Keratinocyte (primary cell): ENCODE data around the gene TMEM127. TPM values are rescaled to one million over a fixed set of nuclear protein-coding genes. Genes with fewer than 3 reads are reported as not detected.

ENCODE experiments used
- DNase-seq: peaks from one replicate; pipeline ENCODE4 v3.0.0-alpha.2; 2011; ENCODE audit warnings: low read depth, missing footprints, low spot score
- FAIRE-seq: peaks from 2 replicates; lab custom pipeline; 2011; peaks lifted over from hg19 to GRCh38; lab: Jason Lieb, UNC
- H2AFZ ChIP-seq: 2 replicates; pipeline ENCODE4 v1.6.0; 2012; ENCODE audit warnings: low read length, control low read depth, inconsistent platforms; ENCODE audit not compliant: control insufficient read depth
- H3K27ac ChIP-seq: 2 replicates; pipeline ENCODE4 v1.5.1; 2011; ENCODE audit warnings: low read length; ENCODE audit not compliant: control insufficient read depth, insufficient read depth
- H3K27me3 ChIP-seq: 3 replicates; pipeline ENCODE4 v1.6.0; 2011; ENCODE audit warnings: low read length; ENCODE audit not compliant: control insufficient read depth, insufficient read depth; ENCODE audit errors: extremely low read depth
- H3K36me3 ChIP-seq, 2 experiments: 2 replicates in 1 of 2; 3 replicates in 1 of 2; pipeline ENCODE4 v1.5.1; 2011; ENCODE audit warnings: low read length in 2 of 2, mild to moderate bottlenecking in 1 of 2; ENCODE audit not compliant: control insufficient read depth in 2 of 2, insufficient read depth in 2 of 2; ENCODE audit errors: extremely low read depth in 1 of 2
- H3K4me1 ChIP-seq: 3 replicates; pipeline ENCODE4 v1.5.1; 2011; ENCODE audit warnings: low read length; ENCODE audit not compliant: control insufficient read depth, insufficient read depth; ENCODE audit errors: extremely low read depth
- H3K4me2 ChIP-seq: 3 replicates; pipeline ENCODE4 v1.6.0; 2011; ENCODE audit warnings: low read depth, low read length; ENCODE audit not compliant: control insufficient read depth, insufficient read depth; ENCODE audit errors: extremely low read depth
- H3K4me3 ChIP-seq, 3 experiments: fragments of 200-600 bp in 1 of 3; sonication (generic) in 1 of 3; 2 replicates in 2 of 3; 3 replicates in 1 of 3; pipeline ENCODE4 v1.5.1; 2011 to 2016; ENCODE audit warnings: low read length in 3 of 3, mild to moderate bottlenecking in 3 of 3, control low read depth in 2 of 3, inconsistent platforms in 1 of 3, low read depth in 1 of 3, mixed read lengths in 1 of 3, mixed run types in 1 of 3, moderate library complexity in 1 of 3; ENCODE audit not compliant: control insufficient read depth in 2 of 3, insufficient read depth in 2 of 3; ENCODE audit errors: extremely low read depth in 1 of 3
- H3K79me2 ChIP-seq: 2 replicates; pipeline ENCODE4 v1.6.0; 2012; ENCODE audit warnings: low read length; ENCODE audit not compliant: control insufficient read depth, insufficient read depth
- H3K9ac ChIP-seq: 3 replicates; pipeline ENCODE4 v1.6.0; 2011; ENCODE audit warnings: low read length; ENCODE audit not compliant: control insufficient read depth, insufficient read depth; ENCODE audit errors: extremely low read depth
- H3K9me1 ChIP-seq: 3 replicates; pipeline ENCODE4 v1.6.0; 2011; ENCODE audit warnings: low read length; ENCODE audit not compliant: control insufficient read depth, insufficient read depth; ENCODE audit errors: extremely low read depth
- H3K9me3 ChIP-seq: 2 replicates; pipeline ENCODE4 v1.5.1; 2012; ENCODE audit warnings: low read depth, low read length; ENCODE audit not compliant: control insufficient read depth
- H4K20me1 ChIP-seq: 3 replicates; pipeline ENCODE4 v1.6.0; 2011; ENCODE audit warnings: low read length; ENCODE audit not compliant: control insufficient read depth, insufficient read depth; ENCODE audit errors: extremely low read depth
- EZH2 ChIP-seq: IDR thresholded peaks from one replicate; pipeline ENCODE4 v1.6.1; 2012; ENCODE audit warnings: inconsistent platforms, mild to moderate bottlenecking, low read length, moderate library complexity
- dilution Hi-C: fragments of 300-500 bp; cut with MboI; formaldehyde crosslinking; loops from one replicate; pipeline ENCODE4 v1.7.0; 2020; ENCODE audit warnings: low sequenced_read_pairs; ENCODE audit not compliant: extremely low pct_ligation_motif_present
- polyA plus RNA-seq, 5 experiments: library from polyadenylated mRNA; depleted of rRNA in 3 of 5; stranded (reverse) in 3 of 5; stranded (forward) in 1 of 5; unstranded in 1 of 5; fragments of >200 nt; gene quantifications; 1 replicate in 1 of 5; 2 replicates in 3 of 5; 3 replicates in 1 of 5; pipeline versions ENCODE4 v1.2.1 to v1.2.3, GENCODE V29; 2011 to 2012; ENCODE audit warnings: missing spikeins in 2 of 5, low read depth in 1 of 5, low replicate concordance in 1 of 5
- TF ChIP-seq, protein P1 (sequence below), 3 experiments: IDR thresholded peaks in 1 of 3; conservative IDR thresholded peaks in 1 of 3; optimal IDR thresholded peaks in 1 of 3; 2 replicates in 2 of 3; 3 replicates in 1 of 3; pipeline versions ENCODE3 to v1.5.1; 2011; ENCODE audit warnings: low read length in 3 of 3, mild to moderate bottlenecking in 3 of 3, moderate library complexity in 2 of 3, control low read depth in 1 of 3, inconsistent platforms in 1 of 3; ENCODE audit not compliant: insufficient read depth in 2 of 3; ENCODE audit errors: extremely low read depth in 1 of 3

The TMEM127 gene
- polyA plus RNA-seq, 1 donor (not counting 4 experiments of a cell fraction or from before 2014, with no cell fraction given) = 30.8 TPM

DNA sequence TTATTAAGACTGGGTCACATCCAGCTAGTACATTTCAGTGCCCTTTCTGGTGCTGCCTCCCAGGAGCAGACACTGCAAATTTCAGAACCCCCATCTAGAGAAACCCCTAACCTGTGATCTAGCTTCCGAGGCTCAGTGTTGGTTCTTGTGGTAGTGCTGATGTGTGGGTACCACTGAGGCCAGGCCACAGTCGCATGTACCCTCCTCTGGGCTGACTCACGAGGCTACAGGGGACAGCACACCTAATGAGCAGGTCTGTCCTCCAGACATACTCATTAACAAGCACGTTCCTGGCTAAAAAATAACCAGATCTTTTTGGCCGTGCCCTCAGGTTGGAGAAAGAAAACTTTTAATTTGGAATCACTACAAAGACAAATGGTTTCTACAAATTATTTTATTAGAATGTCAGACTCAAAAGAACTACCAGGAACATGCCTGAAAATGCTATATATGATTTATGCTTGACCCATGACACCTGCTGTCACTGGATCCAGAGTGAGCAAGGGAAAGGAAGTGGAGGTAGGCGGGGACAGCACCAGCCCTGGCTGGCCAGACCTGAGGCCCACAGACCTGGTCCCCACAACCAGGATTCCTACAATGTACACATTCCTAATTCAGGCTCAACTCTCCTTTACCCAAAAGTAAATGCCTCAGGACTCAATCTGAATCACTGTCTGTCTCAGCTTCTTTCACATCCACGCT is 8.7 kb upstream of the TMEM127 start:
- Histone ChIP-seq H3K4me1 (no peaks in the 10 kb centered on the region), H3K79me2 (no peaks in the 10 kb centered on the region), H3K9me1 (no peaks in the 10 kb centered on the region), H3K9ac (no peak overlapping the region), H4K20me1 (no peaks in the 10 kb centered on the region), H2AFZ (no peak overlapping the region), H3K27ac (no peak overlapping the region), H3K27me3 (no peaks in the 10 kb centered on the region), H3K4me2 (no peak overlapping the region), H3K4me3 (no peak overlapping the region), H3K36me3 (peaks cover 32 to 49% of the 10 kb centered on the region in 2 experiments), H3K9me3 (no peaks in the 10 kb centered on the region)
- TF ChIP-seq, protein P1, sequence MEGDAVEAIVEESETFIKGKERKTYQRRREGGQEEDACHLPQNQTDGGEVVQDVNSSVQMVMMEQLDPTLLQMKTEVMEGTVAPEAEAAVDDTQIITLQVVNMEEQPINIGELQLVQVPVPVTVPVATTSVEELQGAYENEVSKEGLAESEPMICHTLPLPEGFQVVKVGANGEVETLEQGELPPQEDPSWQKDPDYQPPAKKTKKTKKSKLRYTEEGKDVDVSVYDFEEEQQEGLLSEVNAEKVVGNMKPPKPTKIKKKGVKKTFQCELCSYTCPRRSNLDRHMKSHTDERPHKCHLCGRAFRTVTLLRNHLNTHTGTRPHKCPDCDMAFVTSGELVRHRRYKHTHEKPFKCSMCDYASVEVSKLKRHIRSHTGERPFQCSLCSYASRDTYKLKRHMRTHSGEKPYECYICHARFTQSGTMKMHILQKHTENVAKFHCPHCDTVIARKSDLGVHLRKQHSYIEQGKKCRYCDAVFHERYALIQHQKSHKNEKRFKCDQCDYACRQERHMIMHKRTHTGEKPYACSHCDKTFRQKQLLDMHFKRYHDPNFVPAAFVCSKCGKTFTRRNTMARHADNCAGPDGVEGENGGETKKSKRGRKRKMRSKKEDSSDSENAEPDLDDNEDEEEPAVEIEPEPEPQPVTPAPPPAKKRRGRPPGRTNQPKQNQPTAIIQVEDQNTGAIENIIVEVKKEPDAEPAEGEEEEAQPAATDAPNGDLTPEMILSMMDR (optimal IDR thresholded peaks at IDR 0.05 in 1 of 3, IDR thresholded peaks at IDR 0.05 in 1 of 3, conservative IDR thresholded peaks at IDR 0.05 in 1 of 3; ENCODE audit: extremely low read depth in 1 of 3, insufficient read depth in 2 of 3, low read length in 3 of 3) = no peak
- TF ChIP-seq EZH2 = no peak
- FAIRE-seq = no peak
- DNase-seq = no peak
- dilution Hi-C loops = no loop called here

DNA sequence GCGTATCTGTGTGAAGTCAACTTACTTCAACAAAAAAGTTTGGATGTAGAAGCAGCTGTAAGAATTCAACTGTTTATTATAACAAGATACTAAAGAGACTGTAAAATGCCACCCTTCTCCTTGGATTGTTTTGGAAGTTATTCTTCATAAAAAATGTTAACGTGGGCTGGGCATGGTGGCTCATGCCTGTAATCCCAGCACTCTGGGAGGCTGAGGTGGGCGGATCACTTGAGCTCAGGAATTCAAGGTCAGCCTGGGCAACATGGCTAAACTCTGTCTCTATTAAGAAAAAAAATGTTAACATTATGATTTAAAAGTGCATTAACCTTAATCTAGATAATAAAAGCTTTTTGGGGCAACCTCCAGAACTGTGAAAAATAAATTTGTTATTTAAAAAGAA is 8.0 kb upstream of the TMEM127 start:
- no peak for FAIRE-seq
- no peaks in the 10 kb centered on the region for H4K20me1 ChIP-seq
- dilution Hi-C loops = no loop called here

More for the DNA sequence above, 8.0 kb upstream of the TMEM127 start:
- Histone ChIP-seq H3K36me3 (peaks cover 37 to 42% of the 10 kb centered on the region in 2 experiments), H3K4me3 (no peak overlapping the region), H3K9me3 (no peaks in the 10 kb centered on the region), H3K9ac (no peak overlapping the region), H3K79me2 (no peaks in the 10 kb centered on the region), H3K27me3 (no peaks in the 10 kb centered on the region), H3K4me2 (no peak overlapping the region), H2AFZ (no peak overlapping the region), H3K9me1 (no peaks in the 10 kb centered on the region), H3K4me1 (no peaks in the 10 kb centered on the region), H3K27ac (no peak overlapping the region)
- no peak for TF ChIP-seq EZH2
- TF ChIP-seq, protein P1 (optimal IDR thresholded peaks at IDR 0.05 in 1 of 3, IDR thresholded peaks at IDR 0.05 in 1 of 3, conservative IDR thresholded peaks at IDR 0.05 in 1 of 3; ENCODE audit: extremely low read depth in 1 of 3, insufficient read depth in 2 of 3, low read length in 3 of 3) = no peak
- no peak for DNase-seq
